HL-60 (cell line): ENCODE results near the gene SLA2.

Source experiments
- CTCF ChIP-seq: IDR thresholded peaks from one replicate; pipeline ENCODE4 v1.5.1; 2011; ENCODE audit warnings: low read length, control low read depth, inconsistent platforms; ENCODE audit not compliant: insufficient read depth
- GABPA ChIP-seq: IDR thresholded peaks from 2 replicates; pipeline ENCODE4 v1.6.1; 2012; ENCODE audit warnings: low read depth
- REST ChIP-seq: IDR thresholded peaks from 2 replicates; pipeline ENCODE4 v1.6.1; 2012; ENCODE audit warnings: low read depth; ENCODE audit not compliant: insufficient replicate concordance

- TF ChIP-seq CTCF: no peak
- TF ChIP-seq GABPA: no peak
- TF ChIP-seq REST: no peak
These were observed 11.7 kb downstream of the SLA2 start for GRCh38 chr20:36634342-36634741.
